Measurements from ENCODE around the gene WDR12.
"Not testable (repeated sequence)": the region's sequence is repeated elsewhere in the genome, so short reads cannot be mapped to it uniquely, and the experiment has no call there.

WDR12 gene

GRCh38 chr2:202911512-202912341, at the start of gene WDR12, which contains the start of gene CARF:
Gene WDR12, minus strand, starts transcription at chr2:202911673. Its CDS starts 197 bp downstream, at chr2:202911476.
Gene CARF, plus strand, starts transcription at chr2:202912275. Its CDS starts 29,628 bp downstream, at chr2:202941903.
- peak; percentile 79 to 84 for DNase-seq (ENCODE audit: low read depth in 2 of 2)

DNA sequence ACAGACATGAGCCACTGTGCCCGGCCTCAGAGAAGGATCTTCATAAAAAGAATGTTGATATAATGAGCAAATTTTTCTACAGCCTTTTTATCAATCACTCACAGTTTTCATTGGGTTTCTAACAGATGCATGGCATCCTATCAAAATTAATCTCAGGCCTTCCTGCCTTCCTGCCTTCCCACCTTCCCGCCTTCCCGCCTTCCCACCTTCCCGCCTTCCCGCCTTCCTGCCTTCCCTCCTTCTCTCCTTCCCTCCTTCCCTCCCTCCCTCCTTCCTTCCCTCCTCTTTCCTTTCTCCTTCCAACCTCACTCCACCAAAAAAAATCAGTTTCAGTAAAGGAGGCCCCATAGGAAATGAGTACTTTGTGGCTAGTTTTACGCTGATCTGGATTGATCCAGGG, 49.1 kb upstream of the WDR12 start:
- no peak for DNase-seq (ENCODE audit: low read depth in 2 of 2)

- no peak for DNase-seq (ENCODE audit: low read depth in 2 of 2)
Observed at GRCh38 chr2:202950592-202950991, 39.1 kb upstream of the WDR12 start.

GRCh38 chr2:202949333-202949732, 37.9 kb upstream of the WDR12 start:
- DNase-seq (ENCODE audit: low read depth in 2 of 2): not testable (repeated sequence)

DNA sequence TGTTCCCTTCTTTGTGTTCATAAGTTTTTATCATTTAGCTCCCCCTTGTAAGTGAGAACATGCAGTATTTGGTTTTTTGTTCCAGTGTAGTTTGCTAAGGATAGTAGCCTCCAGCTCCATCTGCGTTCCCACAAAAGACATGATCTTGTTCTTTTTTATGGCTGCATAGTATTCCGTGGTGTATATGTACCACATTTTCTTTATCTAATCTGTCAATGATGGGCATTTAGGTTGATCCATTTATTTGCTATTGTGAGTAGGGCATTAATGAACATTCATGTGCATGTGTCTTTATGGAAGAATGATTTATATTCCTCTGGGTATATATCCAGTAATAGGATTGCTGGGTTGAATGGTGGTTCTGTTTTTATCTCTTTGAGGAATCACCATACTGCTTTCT, 34.0 kb upstream of the WDR12 start:
- DNase-seq (ENCODE audit: low read depth in 2 of 2): no peak

- no peak for DNase-seq (ENCODE audit: low read depth in 2 of 2)
Observed at GRCh38 chr2:202944816-202945215, 33.3 kb upstream of the WDR12 start.

DNA sequence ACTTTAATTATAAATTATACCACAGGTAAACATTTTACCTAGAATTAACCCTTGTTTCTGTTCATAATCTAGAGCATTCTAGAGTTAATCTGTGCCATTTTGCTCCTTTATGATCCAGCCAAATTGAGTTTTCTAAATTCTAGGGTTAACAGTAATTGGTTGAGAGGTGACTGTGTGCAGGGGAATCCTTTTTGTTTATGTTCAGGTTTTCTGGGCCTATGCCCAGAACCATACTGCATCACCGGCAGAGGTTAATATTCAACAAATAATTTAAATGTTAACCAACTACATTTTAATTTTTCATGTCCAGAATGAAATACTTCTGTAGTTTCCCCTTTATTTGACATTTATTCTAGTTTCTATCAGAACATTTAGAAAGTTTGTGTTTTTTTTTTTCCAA, 32.9 kb upstream of the WDR12 start:
- DNase-seq (ENCODE audit: low read depth in 2 of 2): no peak

DNA sequence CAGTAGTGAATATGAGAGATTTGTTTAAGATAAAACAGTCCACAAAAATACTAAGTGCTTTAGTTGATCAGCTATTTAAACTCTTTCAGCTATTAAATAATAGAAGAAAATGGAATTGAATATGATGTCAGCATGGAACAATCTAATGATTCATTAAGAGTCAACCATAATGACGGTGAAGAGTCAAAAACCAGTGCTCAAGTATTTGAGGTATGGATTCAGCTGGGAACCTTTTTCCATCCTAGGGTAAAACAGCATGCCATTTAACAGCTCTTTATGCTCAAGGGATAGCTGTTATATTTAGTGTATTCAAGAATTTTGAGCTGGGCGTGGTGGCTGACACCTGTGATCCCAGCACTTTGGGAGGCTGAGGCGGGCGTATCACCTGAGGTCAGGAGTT, 30.3 kb upstream of the WDR12 start:
- DNase-seq (ENCODE audit: low read depth in 2 of 2): no peak

GRCh38 chr2:202938960-202939359, 27.5 kb upstream of the WDR12 start:
- DNase-seq (ENCODE audit: low read depth in 2 of 2): no peak

- DNase-seq (ENCODE audit: low read depth in 2 of 2): no peak
Observed at GRCh38 chr2:202934456-202934855, 23.0 kb upstream of the WDR12 start.

- DNase-seq (ENCODE audit: low read depth in 2 of 2): no peak
Observed at GRCh38 chr2:202933958-202934357, 22.5 kb upstream of the WDR12 start.

GRCh38 chr2:202933139-202933510, 21.7 kb upstream of the WDR12 start:
- DNase-seq (ENCODE audit: low read depth in 2 of 2): no peak

- no peak for DNase-seq (ENCODE audit: low read depth in 2 of 2)
Observed at GRCh38 chr2:202932425-202933138, 21.1 kb upstream of the WDR12 start.

DNA sequence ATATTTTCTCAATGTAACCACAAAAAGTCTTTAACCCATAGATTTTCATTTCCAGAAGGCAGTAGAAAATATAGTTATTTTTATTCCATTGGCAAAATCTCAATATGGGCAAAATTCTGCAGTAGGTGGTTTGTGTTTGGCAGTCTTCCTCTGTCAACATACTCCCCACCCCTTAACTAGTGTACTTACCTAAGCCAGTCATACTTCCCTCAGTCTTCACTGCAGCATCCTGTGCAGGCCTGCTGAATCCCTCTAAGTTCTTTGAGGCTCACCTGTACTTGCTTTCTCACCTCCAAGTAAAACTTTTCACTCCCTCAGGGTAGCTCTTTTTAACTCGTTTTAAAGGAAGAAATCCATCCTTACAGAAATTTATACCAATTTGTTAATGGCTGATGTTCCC, 7.4 kb upstream of the WDR12 start:
- no peak for DNase-seq (ENCODE audit: low read depth in 2 of 2)

GRCh38 chr2:202912342-202913201, 1.1 kb upstream of the WDR12 start:
- peak in 1 of 2 donors; percentile 5 for DNase-seq (ENCODE audit: low read depth in 2 of 2)

- DNase-seq (ENCODE audit: low read depth in 2 of 2): no peak
Observed at GRCh38 chr2:202911203-202911511, 316 bp downstream of the WDR12 start.

- DNase-seq (ENCODE audit: low read depth in 2 of 2): no peak
Observed at GRCh38 chr2:202910698-202911097, 775 bp downstream of the WDR12 start.

GRCh38 chr2:202910250-202910649, 1.2 kb downstream of the WDR12 start:
- DNase-seq (ENCODE audit: low read depth in 2 of 2): not testable (repeated sequence)

GRCh38 chr2:202909394-202910192, 1.9 kb downstream of the WDR12 start:
- no peak for DNase-seq (ENCODE audit: low read depth in 2 of 2)

DNA sequence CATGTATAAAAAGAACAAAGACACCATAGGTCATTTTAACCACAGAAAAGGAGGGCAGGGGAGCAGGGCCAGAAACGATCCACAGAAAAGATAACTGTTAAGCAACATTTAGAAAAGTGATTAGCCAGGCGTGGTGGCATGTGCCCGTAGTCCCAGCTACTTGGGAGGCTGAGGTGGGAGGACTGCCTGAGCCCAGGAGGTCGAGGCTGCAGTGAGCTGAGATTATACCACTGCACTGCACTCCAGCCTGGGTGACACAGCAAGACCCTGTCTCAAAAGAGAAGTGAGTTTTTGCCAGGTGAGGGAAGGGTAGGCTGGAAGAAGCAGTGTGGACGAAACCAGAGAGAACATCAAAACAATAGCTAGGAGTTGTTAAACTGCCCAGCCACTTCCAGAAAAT, 3.3 kb downstream of the WDR12 start:
- no peak for DNase-seq (ENCODE audit: low read depth in 2 of 2)

- not testable (repeated sequence) for DNase-seq (ENCODE audit: low read depth in 2 of 2)
Observed at GRCh38 chr2:202905507-202905906, 6.0 kb downstream of the WDR12 start.

All from stimulated activated CD4-positive, alpha-beta T cell treated with anti-CD3 and anti-CD28 coated beads, Interleukin-1b, Interleukin-23, amount 100 ng/mL, for 4 hours (primary cell).